ENCODE data around the gene PCDHB10. TPM values are rescaled to one million over a fixed set of nuclear protein-coding genes. Genes with fewer than 3 reads are reported as not detected.
"Not testable (repeated sequence)": the region's sequence is repeated elsewhere in the genome, so short reads cannot be mapped to it uniquely, and the experiment has no call there.

PCDHB10 gene
- 1 to 10 TPM; 5.6 to 9.2 (median 7.9) TPM for polyA plus RNA-seq (ENCODE audit: insufficient read length in 3 of 3)

GRCh38 chr5:141192110-141192725, at the start of gene PCDHB10:
Gene PCDHB10, plus strand, starts transcription at chr5:141192353. Its CDS starts 200 bp downstream, at chr5:141192553.
- DNase-seq (ENCODE audit: low read depth in 3 of 3, low spot score in 2 of 3) = no peak

GRCh38 chr5:141149812-141150211, 42.3 kb upstream of the PCDHB10 start, which contains the start of gene PCDHB6:
Gene PCDHB6, plus strand, starts transcription at chr5:141150057. Its CDS starts 201 bp downstream, at chr5:141150258.
- peak in 1 of 3 donors; percentile 3 for DNase-seq (ENCODE audit: low read depth in 3 of 3, low spot score in 2 of 3)

GRCh38 chr5:141150224-141150992, 41.7 kb upstream of the PCDHB10 start:
- DNase-seq (ENCODE audit: low read depth in 3 of 3, low spot score in 2 of 3) = no peak

GRCh38 chr5:141150993-141151325, 41.2 kb upstream of the PCDHB10 start:
- no peak for DNase-seq (ENCODE audit: low read depth in 3 of 3, low spot score in 2 of 3)

GRCh38 chr5:141151632-141152031, 40.5 kb upstream of the PCDHB10 start:
- DNase-seq (ENCODE audit: low read depth in 3 of 3, low spot score in 2 of 3) = not testable (repeated sequence)

GRCh38 chr5:141152096-141152495, 40.1 kb upstream of the PCDHB10 start:
- DNase-seq (ENCODE audit: low read depth in 3 of 3, low spot score in 2 of 3) = not testable (repeated sequence)

GRCh38 chr5:141155540-141156374, 36.4 kb upstream of the PCDHB10 start:
- no peak for DNase-seq (ENCODE audit: low read depth in 3 of 3, low spot score in 2 of 3)

- not testable (repeated sequence) for DNase-seq (ENCODE audit: low read depth in 3 of 3, low spot score in 2 of 3)
Measured at GRCh38 chr5:141157356-141157755, 34.8 kb upstream of the PCDHB10 start.

GRCh38 chr5:141157901-141158300, 34.3 kb upstream of the PCDHB10 start:
- not testable (repeated sequence) for DNase-seq (ENCODE audit: low read depth in 3 of 3, low spot score in 2 of 3)

GRCh38 chr5:141172381-141173204, 19.6 kb upstream of the PCDHB10 start, which contains the start of gene PCDHB7:
Gene PCDHB7, plus strand, starts transcription at chr5:141172644. Its CDS starts 192 bp downstream, at chr5:141172836.
- peak in 1 of 3 donors; percentile 35 for DNase-seq (ENCODE audit: low read depth in 3 of 3, low spot score in 2 of 3)

- DNase-seq (ENCODE audit: low read depth in 3 of 3, low spot score in 2 of 3) = not testable (repeated sequence)
Measured at GRCh38 chr5:141174291-141175104, 17.7 kb upstream of the PCDHB10 start.

- DNase-seq (ENCODE audit: low read depth in 3 of 3, low spot score in 2 of 3) = no peak
Measured at GRCh38 chr5:141175933-141176332, 16.2 kb upstream of the PCDHB10 start.

GRCh38 chr5:141177577-141178191, 14.5 kb upstream of the PCDHB10 start, which contains the start of gene PCDHB8:
Gene PCDHB8, plus strand, starts transcription at chr5:141177790. Its CDS starts 245 bp downstream, at chr5:141178035.
- DNase-seq (ENCODE audit: low read depth in 3 of 3, low spot score in 2 of 3) = not testable (repeated sequence)

GRCh38 chr5:141179371-141179770, 12.8 kb upstream of the PCDHB10 start:
- not testable (repeated sequence) for DNase-seq (ENCODE audit: low read depth in 3 of 3, low spot score in 2 of 3)

GRCh38 chr5:141179876-141180275, 12.3 kb upstream of the PCDHB10 start:
- DNase-seq (ENCODE audit: low read depth in 3 of 3, low spot score in 2 of 3) = not testable (repeated sequence)

GRCh38 chr5:141180313-141180712, 11.8 kb upstream of the PCDHB10 start:
- DNase-seq (ENCODE audit: low read depth in 3 of 3, low spot score in 2 of 3) = no peak

GRCh38 chr5:141182248-141182647, 9.9 kb upstream of the PCDHB10 start, which contains the start of gene PCDHB16:
Gene PCDHB16, plus strand, starts transcription at chr5:141182387. Its CDS starts 173 bp downstream, at chr5:141182560.
- DNase-seq (ENCODE audit: low read depth in 3 of 3, low spot score in 2 of 3) = no peak

- not testable (repeated sequence) for DNase-seq (ENCODE audit: low read depth in 3 of 3, low spot score in 2 of 3)
Measured at GRCh38 chr5:141184117-141184855, 7.9 kb upstream of the PCDHB10 start.
